Panc1 (cell line): ENCODE data around the gene UTS2R.
A peak's percentile ranks its signal among the peaks of the same experiment; 100 is the strongest.

Experiments used
- CTCF ChIP-seq: fragments of 450-650 bp; IDR thresholded peaks from 2 replicates; pipeline ENCODE4 v1.5.1; 2017; ENCODE audit warnings: mild to moderate bottlenecking
- POLR2AphosphoS5 ChIP-seq: IDR thresholded peaks from 2 replicates; pipeline ENCODE4 v1.6.1; 2012; ENCODE audit warnings: mild to moderate bottlenecking, low read depth, low read length, moderate library complexity
- REST ChIP-seq, 2 experiments: IDR thresholded peaks; 2 replicates each; pipeline ENCODE4 v1.6.1; 2011 to 2012; ENCODE audit warnings: low read depth in 2 of 2, control low read depth in 1 of 2, low read length in 1 of 2, mild to moderate bottlenecking in 1 of 2, moderate library complexity in 1 of 2; ENCODE audit not compliant: insufficient read depth in 1 of 2
- SIN3A ChIP-seq: IDR thresholded peaks from 2 replicates; pipeline ENCODE4 v1.6.1; 2012; ENCODE audit warnings: low read depth, mild to moderate bottlenecking, low read length, moderate library complexity, borderline replicate concordance; ENCODE audit not compliant: insufficient read depth
- TCF7L2 ChIP-seq: IDR thresholded peaks from 2 replicates; pipeline ENCODE4 v1.6.1; 2011; ENCODE audit warnings: mild to moderate bottlenecking, low read depth, low read length, inconsistent platforms

GRCh38 chr17:82388223-82388921 lies 16.8 kb downstream of the UTS2R start:
- TF ChIP-seq CTCF (no peak), TCF7L2 (no peak), REST (IDR thresholded peaks at IDR 0.05; ENCODE audit: insufficient read depth in 1 of 2, low read depth in 2 of 2, low read length in 1 of 2) (peak; percentile 85 to 94), SIN3A (no peak), POLR2AphosphoS5 (no peak)
